NK-92 (cell line): ENCODE data around the gene EBF3.
"Not testable (repeated sequence)": the region's sequence is repeated elsewhere in the genome, so short reads cannot be mapped to it uniquely, and the experiment has no call there.

ENCODE experiments used
- DNase-seq: peaks from one replicate; lab custom pipeline; 2025; ENCODE audit not compliant: unreplicated experiment; lab: John Stamatoyannopoulos, UW

Gene EBF3

GRCh38 chr10:129932751-129933433, 31.2 kb downstream of the EBF3 start:
- no peak for DNase-seq

DNA sequence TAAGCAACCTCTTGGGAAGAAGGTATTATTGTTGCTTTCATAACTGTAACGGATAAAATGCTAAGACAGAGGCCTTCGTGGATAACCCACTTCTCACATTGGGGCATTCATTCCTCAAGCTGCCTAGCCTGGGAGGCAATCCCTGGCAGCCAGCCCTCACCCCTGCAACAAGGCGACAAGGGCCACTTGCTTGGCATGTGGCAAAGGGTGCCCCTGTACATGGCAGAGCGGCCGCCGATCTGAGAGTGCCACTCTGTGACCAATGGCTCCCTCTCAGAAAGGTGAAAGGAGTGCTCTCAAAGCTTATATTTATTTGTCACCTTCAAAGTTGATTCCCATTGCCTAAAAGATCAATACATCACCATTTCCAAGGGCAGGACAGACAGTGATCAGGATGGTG, 31.9 kb downstream of the EBF3 start:
- no peak for DNase-seq

- DNase-seq: no peak
Observed at GRCh38 chr10:129929343-129930292, 34.5 kb downstream of the EBF3 start.

GRCh38 chr10:129927351-129928120, 36.5 kb downstream of the EBF3 start:
- no peak for DNase-seq

GRCh38 chr10:129926066-129927055, 37.7 kb downstream of the EBF3 start:
- DNase-seq: no peak

GRCh38 chr10:129924375-129925085, 39.5 kb downstream of the EBF3 start:
- DNase-seq: no peak

GRCh38 chr10:129922598-129923123, 41.4 kb downstream of the EBF3 start:
- no peak for DNase-seq

GRCh38 chr10:129921801-129922597, 42.1 kb downstream of the EBF3 start:
- DNase-seq: no peak

GRCh38 chr10:129921065-129921670, 42.9 kb downstream of the EBF3 start:
- no peak for DNase-seq

- DNase-seq: not testable (repeated sequence)
Observed at GRCh38 chr10:129920187-129920586, 43.9 kb downstream of the EBF3 start.

GRCh38 chr10:129919358-129919757, 44.7 kb downstream of the EBF3 start:
- no peak for DNase-seq

DNA sequence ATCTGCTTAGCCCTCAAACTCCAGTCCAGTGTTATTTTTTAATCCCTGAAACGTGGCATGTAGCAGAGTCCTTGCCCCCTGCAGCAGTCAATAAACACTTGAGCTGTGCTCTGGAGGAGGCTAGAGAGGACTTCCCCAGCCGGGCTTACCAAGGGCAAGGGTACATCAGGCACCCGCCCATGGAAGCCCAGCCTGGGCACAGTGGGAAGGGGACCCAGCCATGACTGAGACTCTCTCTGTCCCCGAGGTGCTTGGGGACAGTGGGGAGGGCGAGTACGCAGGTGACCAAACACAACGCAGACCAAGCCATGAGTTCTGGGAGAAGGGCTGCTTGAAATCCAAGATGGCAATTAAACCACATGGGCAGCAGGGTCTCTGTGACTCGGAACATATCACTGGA, 45.2 kb downstream of the EBF3 start:
- DNase-seq: no peak

DNA sequence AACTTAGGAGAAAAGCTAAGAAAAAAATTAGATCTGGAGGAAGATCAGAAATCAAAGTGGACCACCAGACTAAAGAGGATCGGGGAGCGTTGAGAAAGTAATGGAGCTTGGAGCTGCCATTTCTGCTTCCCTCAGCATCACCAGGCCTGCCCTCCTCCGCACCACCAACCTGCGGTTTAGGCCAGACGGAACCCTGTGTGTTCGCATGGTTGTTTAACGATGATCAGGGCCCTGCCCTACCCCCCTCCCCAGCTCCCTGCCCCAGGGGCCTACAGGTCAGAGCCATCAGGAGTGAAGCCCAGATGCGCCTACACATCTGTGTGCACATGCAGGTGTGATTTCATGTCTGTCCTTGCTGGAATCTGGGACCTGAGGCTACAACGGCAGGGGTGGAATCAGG, 45.7 kb downstream of the EBF3 start:
- no peak for DNase-seq

- no peak for DNase-seq
Observed at GRCh38 chr10:129917936-129918335, 46.1 kb downstream of the EBF3 start.

GRCh38 chr10:129916506-129916995, 47.5 kb downstream of the EBF3 start:
- no peak for DNase-seq

DNA sequence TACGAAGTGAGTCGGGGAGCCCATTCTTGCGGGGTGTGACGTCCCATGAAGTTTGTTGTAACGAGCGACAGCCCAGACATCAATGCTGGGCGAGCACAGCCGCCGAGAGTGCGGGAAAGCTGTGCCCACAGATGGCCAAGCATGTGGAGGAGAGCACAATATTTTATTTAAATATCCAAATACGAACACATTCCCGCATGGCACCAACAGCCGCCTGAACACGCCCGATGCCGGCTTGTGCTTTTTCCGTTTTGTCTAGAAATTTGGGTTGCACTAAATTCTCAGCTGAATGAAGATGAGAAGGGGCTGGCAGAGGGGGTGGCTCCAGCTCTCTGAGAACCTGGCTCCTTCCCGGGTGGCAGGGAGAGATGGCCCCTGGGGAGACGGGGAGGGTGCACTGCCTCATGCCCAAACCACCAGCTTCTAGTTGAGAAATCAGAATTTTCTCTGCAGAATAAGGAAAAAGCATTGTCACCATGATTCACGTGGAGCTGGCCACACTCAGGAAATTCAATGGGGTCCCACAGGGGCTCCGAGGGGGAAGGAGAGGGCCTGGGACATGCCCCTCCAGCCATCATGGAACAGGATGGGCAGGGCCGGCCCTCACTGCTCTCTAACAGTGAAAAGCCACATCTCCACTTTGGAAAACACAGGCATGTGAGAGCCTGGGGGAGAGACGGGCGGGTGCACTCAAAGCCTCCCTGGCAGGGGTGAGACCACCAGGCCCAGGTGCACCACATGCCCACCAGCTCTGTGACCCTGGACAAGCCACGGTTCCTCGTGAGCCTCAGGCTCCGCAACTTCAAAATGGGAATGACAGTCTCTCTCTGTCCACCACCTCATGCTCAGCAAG, 48.3 kb downstream of the EBF3 start:
- DNase-seq: no peak

DNA sequence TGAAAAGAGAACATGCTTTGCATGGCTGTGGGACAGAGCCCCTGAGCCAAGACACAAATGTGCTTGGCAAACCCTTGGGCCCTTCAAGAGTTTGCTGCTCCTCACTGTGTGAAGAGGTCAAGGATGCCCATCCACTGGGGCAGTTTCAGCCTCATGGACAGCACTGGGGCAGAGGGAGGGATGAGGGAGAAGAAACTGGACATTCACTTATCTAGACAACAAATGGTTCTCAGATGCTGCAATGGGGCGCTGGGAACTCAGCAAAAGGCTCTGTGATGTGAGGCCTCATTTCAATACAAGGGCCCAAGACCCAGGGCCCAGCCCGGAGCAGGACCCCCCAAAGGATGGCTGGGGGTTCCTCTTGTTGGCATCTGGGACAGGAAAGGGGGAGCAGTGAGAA, 49.1 kb downstream of the EBF3 start:
- no peak for DNase-seq
